Measurements from ENCODE around the gene KIF26B.

KIF26B gene

DNA sequence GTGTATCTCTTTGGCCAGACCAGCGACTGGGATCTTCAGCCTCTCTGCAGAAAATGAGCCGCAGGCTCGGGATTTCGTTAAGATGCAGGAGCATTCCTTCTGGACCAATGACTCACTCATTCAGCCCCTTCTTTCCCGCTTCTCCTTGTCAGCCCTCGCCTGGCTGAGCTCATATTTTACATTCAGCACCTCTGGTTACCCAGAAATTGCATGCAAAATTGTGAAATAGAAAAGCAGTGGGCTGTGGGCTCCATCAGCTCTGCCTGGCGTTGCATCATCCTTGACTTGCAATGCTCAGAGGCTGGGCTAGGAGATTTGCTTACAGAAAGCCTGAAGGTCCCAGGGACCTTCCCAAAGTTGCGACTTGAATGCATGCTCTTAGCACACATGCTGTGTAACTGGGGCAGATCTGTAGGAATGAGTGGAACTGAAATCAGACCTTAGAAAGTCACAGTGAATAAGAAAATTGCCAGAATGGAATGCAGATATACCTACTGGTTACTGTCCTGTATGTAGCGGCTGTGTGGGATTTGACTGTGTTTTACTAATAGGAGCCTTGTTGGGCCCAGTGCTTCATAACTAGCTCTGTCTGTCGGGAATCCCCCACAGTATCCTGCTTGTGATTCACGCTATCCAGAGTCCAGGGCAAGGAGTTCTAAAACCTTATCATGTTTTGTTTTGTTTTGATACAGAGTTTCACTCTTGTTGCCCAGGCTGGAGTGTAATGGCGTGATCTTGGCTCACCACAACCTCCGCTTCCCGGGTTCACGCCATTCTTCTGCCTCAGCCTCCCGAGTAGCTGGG, 444.8 kb downstream of the KIF26B start:
- TF ChIP-seq CTCF (conservative IDR thresholded peaks at IDR 0.05; ENCODE audit: low read depth, low read length), result no peak
- DNase-seq (ENCODE audit: low read depth), result peak; percentile 96
- no peak overlapping the region for H3K4me3 ChIP-seq (ENCODE audit: low read depth, low read length)

DNA sequence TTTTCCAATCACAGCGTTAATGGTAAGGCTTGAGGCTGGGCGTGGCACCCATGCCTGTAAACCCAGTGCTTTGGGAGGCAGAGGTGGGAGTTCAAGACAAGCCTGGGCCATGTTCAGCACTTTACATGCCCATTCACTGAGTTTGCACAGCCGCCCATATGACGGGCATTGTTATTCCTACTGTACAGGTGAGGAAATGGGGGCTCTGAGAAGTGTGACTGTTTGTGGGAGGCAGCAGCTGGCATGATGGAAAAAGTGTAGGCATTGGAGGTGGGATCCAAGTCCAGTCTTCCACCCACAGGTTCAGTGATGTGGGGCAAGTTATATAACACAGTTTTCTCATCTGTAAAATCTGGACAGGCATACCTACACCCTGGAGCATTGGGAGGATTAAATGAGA, 445.9 kb downstream of the KIF26B start:
- no peak for TF ChIP-seq CTCF (conservative IDR thresholded peaks at IDR 0.05; ENCODE audit: low read depth, low read length)
- DNase-seq (ENCODE audit: low read depth), result no peak
- no peak overlapping the region for H3K4me3 ChIP-seq (ENCODE audit: low read depth, low read length)

DNA sequence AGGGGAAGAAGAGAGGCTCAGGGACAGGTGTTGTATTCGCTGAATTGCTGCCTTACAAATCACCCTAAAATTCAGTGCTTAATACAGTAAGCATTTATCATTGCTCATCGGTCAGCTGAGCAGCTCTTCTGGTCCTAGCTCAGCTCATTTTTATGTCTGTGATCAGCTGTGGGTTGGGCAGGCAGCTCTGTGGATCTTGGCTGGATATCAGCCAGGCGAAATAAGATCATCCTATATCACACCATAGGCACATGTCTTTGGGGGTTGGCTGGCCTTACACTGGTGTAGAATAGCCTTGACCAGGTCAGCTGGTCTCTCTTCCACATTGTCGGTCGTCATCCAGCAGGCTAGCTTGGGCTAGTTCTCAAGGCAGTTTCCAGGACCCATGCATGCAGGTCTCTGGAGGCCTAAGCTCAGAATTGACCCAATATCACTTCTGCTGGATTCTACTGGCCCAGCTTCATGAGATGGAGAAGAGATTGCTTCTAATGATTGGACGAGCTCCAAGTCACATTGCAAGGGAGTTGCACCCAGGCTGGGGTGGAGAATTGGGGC, 448.6 kb downstream of the KIF26B start:
- peak; percentile 88 for DNase-seq (ENCODE audit: low read depth)
- TF ChIP-seq CTCF (conservative IDR thresholded peaks at IDR 0.05; ENCODE audit: low read depth, low read length), result no peak
- H3K4me3 ChIP-seq (ENCODE audit: low read depth, low read length), result no peak overlapping the region

DNA sequence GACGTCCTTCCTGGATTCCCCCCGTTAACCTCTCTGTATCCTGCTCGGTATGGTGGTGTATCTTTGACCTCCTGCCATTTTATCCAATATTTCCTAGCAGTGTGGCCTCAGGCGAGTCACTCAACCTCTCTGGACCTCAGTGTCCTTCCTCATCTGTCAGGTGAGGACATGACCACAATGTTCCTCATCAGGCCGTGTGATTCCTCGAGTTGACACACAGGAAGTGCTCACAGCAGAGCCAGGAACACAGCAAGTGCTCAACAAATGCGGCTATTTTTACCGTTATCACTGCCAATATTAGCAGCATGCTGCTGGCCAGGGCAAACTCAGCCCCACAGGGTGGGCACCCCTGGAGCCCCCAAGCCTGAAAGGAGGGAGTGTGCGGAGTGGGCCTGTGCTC, 450.2 kb downstream of the KIF26B start:
- TF ChIP-seq CTCF (conservative IDR thresholded peaks at IDR 0.05; ENCODE audit: low read depth, low read length), result no peak
- DNase-seq (ENCODE audit: low read depth), result peak; percentile 63
- H3K4me3 ChIP-seq (ENCODE audit: low read depth, low read length), result no peak overlapping the region

- DNase-seq (ENCODE audit: low read depth), result peak; percentile 97
- H3K4me3 ChIP-seq (ENCODE audit: low read depth, low read length), result no peak overlapping the region
- TF ChIP-seq CTCF (conservative IDR thresholded peaks at IDR 0.05; ENCODE audit: low read depth, low read length), result no peak
Measured at GRCh38 chr1:245605480-245606156, 450.8 kb downstream of the KIF26B start.

DNA sequence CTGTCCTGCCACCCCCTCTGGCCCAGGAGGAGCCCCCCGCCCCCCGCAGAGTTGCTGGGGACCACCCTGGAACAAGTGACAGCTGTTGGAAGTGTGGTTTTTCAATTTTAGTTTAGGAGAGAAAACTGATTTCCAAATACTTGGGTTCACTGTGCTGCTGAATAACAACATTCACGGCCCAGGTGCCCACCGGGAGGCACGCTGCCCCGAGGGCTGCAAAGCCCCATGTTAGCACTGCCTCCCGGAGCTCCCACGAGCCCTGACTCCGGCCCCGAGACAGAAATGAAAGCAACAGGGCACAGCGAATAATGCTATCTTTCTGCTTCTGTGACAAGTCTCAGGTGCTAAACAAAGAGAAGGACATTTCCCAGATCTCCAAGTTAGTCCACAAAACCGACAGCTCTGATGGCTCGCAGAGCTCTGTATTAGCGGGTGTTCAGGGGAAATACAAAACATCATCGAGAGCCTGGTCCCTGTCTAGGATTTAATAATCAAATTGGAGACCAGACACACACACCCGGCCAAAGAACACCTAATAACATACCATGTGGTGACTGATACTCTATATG, 451.5 kb downstream of the KIF26B start:
- no peak for DNase-seq (ENCODE audit: low read depth)
- H3K4me3 ChIP-seq (ENCODE audit: low read depth, low read length), result no peak overlapping the region
- no peak for TF ChIP-seq CTCF (conservative IDR thresholded peaks at IDR 0.05; ENCODE audit: low read depth, low read length)
